ENCODE measurements around the gene SEC23B. TPM values are rescaled to one million over a fixed set of nuclear protein-coding genes. Genes with fewer than 3 reads are reported as not detected.

SEC23B gene
- polyA plus RNA-seq, 2 of the 4 experiments (the other 2 are of a cell fraction): 71.4 to 158 TPM

- H3K4me3 ChIP-seq: peak within 1 kb of the TSS; percentile 76
- FAIRE-seq (peak; percentile 61), ATAC-seq (peak; percentile 99 to 100), DNase-seq (ENCODE audit: low read depth in 1 of 2, low spot score in 1 of 2) (peak; percentile 97 to 99)
- CTCF ChIA-PET: interaction anchor here (1.2 kb wide), 1 partner anchor 8 kb away, joined by 4 read pairs; no protein-coding TSS in a partner anchor
- peak within 1 kb of the TSS; percentile 85 to 86 for H3K27ac ChIP-seq
- POLR2A ChIA-PET: interaction anchor here (0.6 to 3.0 kb wide), 14 partner anchors 8 to 179 kb away, joined by 3 to 48 read pairs (median 4); partner anchors contain the start of genes RBBP9, SEC23B and ZNF133
- TF ChIP-seq CBX8 (IDR thresholded peaks at IDR 0.05) (no peak), PBX3 (IDR thresholded peaks at IDR 0.05) (0 out of 2 replicates have a peak, but pooled peaks have one; percentile 12), HDAC2 (IDR thresholded peaks at IDR 0.05) (peak; percentile 91), KDM5A (IDR thresholded peaks at IDR 0.05) (peak; percentile 99), FOXS1 (CRISPR knock-in tag; IDR thresholded peaks at IDR 0.05) (no peak), HOXB5 (CRISPR knock-in tag; IDR thresholded peaks at IDR 0.05) (no peak; the same call in 1 of the 2 replicates), NFE2L2 (conservative IDR thresholded peaks at IDR 0.05; ENCODE audit: low read length) (no peak), POLR2AphosphoS2 (conservative IDR thresholded peaks at IDR 0.05; ENCODE audit: low read length) (no peak), MAFK (IDR thresholded peaks at IDR 0.05; ENCODE audit: partially characterized antibody) (peak; percentile 9), MYC (IDR thresholded peaks at IDR 0.05; ENCODE audit: borderline replicate concordance, low read length) (peak; percentile 97), CHD4 (IDR thresholded peaks at IDR 0.05; ENCODE audit: borderline replicate concordance) (no peak), JUNB (IDR thresholded peaks at IDR 0.05) (no peak), FOSB (CRISPR knock-in tag; IDR thresholded peaks at IDR 0.05) (no peak), GATA3 (IDR thresholded peaks at IDR 0.05; ENCODE audit: borderline replicate concordance) (peak; percentile 26; the same call in 1 of the 2 replicates), CHD2 (IDR thresholded peaks at IDR 0.05; ENCODE audit: low read length, partially characterized antibody) (no peak), PHF8 (IDR thresholded peaks at IDR 0.05; ENCODE audit: borderline replicate concordance, low read depth) (peak; percentile 95; the same call in 1 of the 2 replicates), JUN (IDR thresholded peaks at IDR 0.05) (peak; percentile 96 to 98), POLR2A (IDR thresholded peaks at IDR 0.05; ENCODE audit: low read length) (peak; percentile 80), RAD21 (conservative IDR thresholded peaks at IDR 0.05 in 1 of 2, IDR thresholded peaks at IDR 0.05 in 1 of 2) (no peak), MAX (IDR thresholded peaks at IDR 0.05) (peak; percentile 48)
- TF ChIP-seq, protein P1, sequence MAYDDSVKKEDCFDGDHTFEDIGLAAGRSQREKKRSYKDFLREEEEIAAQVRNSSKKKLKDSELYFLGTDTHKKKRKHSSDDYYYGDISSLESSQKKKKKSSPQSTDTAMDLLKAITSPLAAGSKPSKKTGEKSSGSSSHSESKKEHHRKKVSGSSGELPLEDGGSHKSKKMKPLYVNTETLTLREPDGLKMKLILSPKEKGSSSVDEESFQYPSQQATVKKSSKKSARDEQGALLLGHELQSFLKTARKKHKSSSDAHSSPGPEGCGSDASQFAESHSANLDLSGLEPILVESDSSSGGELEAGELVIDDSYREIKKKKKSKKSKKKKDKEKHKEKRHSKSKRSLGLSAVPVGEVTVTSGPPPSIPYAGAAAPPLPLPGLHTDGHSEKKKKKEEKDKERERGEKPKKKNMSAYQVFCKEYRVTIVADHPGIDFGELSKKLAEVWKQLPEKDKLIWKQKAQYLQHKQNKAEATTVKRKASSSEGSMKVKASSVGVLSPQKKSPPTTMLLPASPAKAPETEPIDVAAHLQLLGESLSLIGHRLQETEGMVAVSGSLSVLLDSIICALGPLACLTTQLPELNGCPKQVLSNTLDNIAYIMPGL (CRISPR knock-in tag; IDR thresholded peaks at IDR 0.05; ENCODE audit: borderline replicate concordance): no peak
- TF ChIP-seq, protein P2, sequence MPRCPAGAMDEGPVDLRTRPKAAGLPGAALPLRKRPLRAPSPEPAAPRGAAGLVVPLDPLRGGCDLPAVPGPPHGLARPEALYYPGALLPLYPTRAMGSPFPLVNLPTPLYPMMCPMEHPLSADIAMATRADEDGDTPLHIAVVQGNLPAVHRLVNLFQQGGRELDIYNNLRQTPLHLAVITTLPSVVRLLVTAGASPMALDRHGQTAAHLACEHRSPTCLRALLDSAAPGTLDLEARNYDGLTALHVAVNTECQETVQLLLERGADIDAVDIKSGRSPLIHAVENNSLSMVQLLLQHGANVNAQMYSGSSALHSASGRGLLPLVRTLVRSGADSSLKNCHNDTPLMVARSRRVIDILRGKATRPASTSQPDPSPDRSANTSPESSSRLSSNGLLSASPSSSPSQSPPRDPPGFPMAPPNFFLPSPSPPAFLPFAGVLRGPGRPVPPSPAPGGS (IDR thresholded peaks at IDR 0.05): 0 out of 3 replicates have a peak, but pooled peaks have one; percentile 15
- H3K4me2 ChIP-seq: peak within 1 kb of the TSS; percentile 87
- no peaks in the 10 kb centered on the region for H3K9me3 ChIP-seq
- peaks cover 21% of the 10 kb centered on the region for H3K4me1 ChIP-seq
- 2% methylated on average over 53 of the region's 57 CpGs for WGBS (ENCODE audit: missing lambda C conversion rate)
These were observed 40.6 kb upstream of the SEC23B start, which contains the start of the genes DZANK1 and POLR3F for GRCh38 chr20:18466894-18467730. DZANK1 (minus strand) TSS chr20:18467030; CDS start chr20:18465358, 1,672 bp downstream. POLR3F (plus strand) TSS chr20:18467390; CDS start chr20:18467507, 117 bp downstream.
